Prostate gland (tissue), 2 donors: ENCODE measurements around the gene STAG1. TPM values are rescaled to one million over a fixed set of nuclear protein-coding genes. Genes with fewer than 3 reads are reported as not detected.

ENCODE experiments used
- DNase-seq: peaks from one replicate; pipeline ENCODE4 v3.0.0-alpha.2; 2019; ENCODE audit warnings: low spot score
- H3K27ac ChIP-seq, 2 donors: fragments of 200-600 bp; sonication (generic); 2 replicates each; pipeline ENCODE4 v1.5.1; 2017 to 2019
- H3K27me3 ChIP-seq: fragments of 200-600 bp; sonication (generic); replicated peaks from 2 replicates; pipeline ENCODE4 v1.5.1; 2019; ENCODE audit not compliant: insufficient read depth
- H3K36me3 ChIP-seq, 2 donors: fragments of 200-600 bp; sonication (generic); 1 replicate in 1 of 2; 2 replicates in 1 of 2; pipeline versions ENCODE4 v1.5.1 to v1.8.1; 2017 to 2019
- H3K4me1 ChIP-seq: fragments of 200-600 bp; sonication (generic); replicated peaks from 2 replicates; pipeline ENCODE4 v1.5.1; 2019
- H3K4me3 ChIP-seq, 2 donors: fragments of 200-600 bp; sonication (generic); 2 replicates each; pipeline ENCODE4 v1.5.1; 2017 to 2019
- H3K9me3 ChIP-seq: fragments of 200-600 bp; sonication (generic); 2 replicates; pipeline ENCODE4 v1.5.1; 2017
- POLR2A ChIP-seq: fragments of 450-650 bp; IDR thresholded peaks from one replicate; pipeline ENCODE4 v1.6.1; 2016; ENCODE audit warnings: antibody characterized with exemption, mild to moderate bottlenecking
- POLR2AphosphoS5 ChIP-seq: sonication (generic); formaldehyde crosslinking; IDR thresholded peaks from one replicate; pipeline ENCODE4 v1.6.1; 2017; ENCODE audit warnings: antibody characterized with exemption
- WGBS: methylation state at CpG from one replicate; pipeline ENCODE4 v1.1.5; 2018; 5-methylcytosine and 5-hydroxymethylcytosine counted together
- intact Hi-C: fragments of 100-400 bp; cut with DNase I; formaldehyde crosslinking; loops from one replicate; pipeline ENCODE4 v1.14.2; 2022
- total RNA-seq, 2 donors: library from RNA; depleted of rRNA; stranded (reverse); fragments of >200 nt; gene quantifications; one replicate each; pipeline ENCODE4 v1.1.0, GENCODE V29; 2016
- TF ChIP-seq, protein P1 (sequence below), 4 experiments: fragments of 200-600 bp in 2 of 4; fragments of 450-650 bp in 2 of 4; sonication (generic) in 2 of 4; IDR thresholded peaks; 1 replicate in 3 of 4; 2 replicates in 1 of 4; pipeline ENCODE4 v1.5.1; 2016 to 2019; ENCODE audit warnings: antibody characterized with exemption in 4 of 4, mild to moderate bottlenecking in 2 of 4, moderate library complexity in 2 of 4

STAG1 gene
- total RNA-seq, 2 donors from 2014 or later: 21.9 to 34.1 TPM

DNA sequence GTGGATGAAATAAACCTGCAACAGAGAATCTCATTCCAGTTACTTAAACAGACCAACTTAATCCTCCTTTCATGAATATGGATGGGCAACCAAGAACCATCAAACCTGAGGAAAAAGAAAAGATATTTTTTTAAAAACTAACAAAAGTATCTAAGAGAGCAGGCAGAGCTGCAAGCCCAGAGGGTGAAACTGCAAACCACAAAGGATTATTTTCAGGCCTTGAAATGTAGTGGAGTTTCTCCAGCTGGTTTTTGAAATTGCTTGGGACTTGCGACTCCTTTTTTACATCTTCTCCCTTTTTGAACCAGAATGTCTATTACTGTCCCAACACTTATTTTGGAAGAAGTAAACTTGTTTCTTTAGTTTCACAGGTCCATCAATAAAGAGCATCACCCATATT, 87.4 kb downstream of the STAG1 start:
- intact Hi-C loops: no loop called here
- TF ChIP-seq POLR2AphosphoS5 (no peak), POLR2A (no peak)
- Histone ChIP-seq H3K27me3 (no peaks in the 10 kb centered on the region), H3K27ac (no peak overlapping the region), H3K9me3 (no peaks in the 10 kb centered on the region), H3K4me3 (no peak overlapping the region), H3K36me3 (no peaks in the 10 kb centered on the region), H3K4me1 (no peaks in the 10 kb centered on the region)
- no peak for DNase-seq
- WGBS: 88% methylated on average over 1 of the region's 1 CpG

DNA sequence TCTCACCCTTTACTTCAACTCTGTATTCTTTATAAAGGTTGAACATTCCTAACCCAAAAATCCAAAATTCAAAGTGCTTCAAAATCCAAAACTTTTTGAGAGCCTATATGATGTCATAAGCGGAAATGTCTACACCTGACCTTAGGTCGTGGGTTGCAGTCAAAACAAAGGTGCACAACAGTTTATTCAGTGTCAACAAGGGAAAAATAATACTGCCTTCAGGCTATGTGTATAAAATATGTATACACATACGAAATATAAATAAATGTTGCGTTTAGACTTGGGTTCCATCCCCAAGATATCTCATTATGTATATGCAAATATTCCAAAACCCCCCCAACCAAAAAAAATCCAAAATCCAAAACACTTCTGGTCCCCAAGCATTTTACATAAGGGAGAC, 90.9 kb downstream of the STAG1 start:
- Histone ChIP-seq H3K27me3 (no peaks in the 10 kb centered on the region), H3K27ac (no peak overlapping the region), H3K4me1 (no peaks in the 10 kb centered on the region), H3K36me3 (no peaks in the 10 kb centered on the region), H3K4me3 (no peak overlapping the region), H3K9me3 (no peaks in the 10 kb centered on the region)
- intact Hi-C loops: no loop called here
- TF ChIP-seq, protein P1, sequence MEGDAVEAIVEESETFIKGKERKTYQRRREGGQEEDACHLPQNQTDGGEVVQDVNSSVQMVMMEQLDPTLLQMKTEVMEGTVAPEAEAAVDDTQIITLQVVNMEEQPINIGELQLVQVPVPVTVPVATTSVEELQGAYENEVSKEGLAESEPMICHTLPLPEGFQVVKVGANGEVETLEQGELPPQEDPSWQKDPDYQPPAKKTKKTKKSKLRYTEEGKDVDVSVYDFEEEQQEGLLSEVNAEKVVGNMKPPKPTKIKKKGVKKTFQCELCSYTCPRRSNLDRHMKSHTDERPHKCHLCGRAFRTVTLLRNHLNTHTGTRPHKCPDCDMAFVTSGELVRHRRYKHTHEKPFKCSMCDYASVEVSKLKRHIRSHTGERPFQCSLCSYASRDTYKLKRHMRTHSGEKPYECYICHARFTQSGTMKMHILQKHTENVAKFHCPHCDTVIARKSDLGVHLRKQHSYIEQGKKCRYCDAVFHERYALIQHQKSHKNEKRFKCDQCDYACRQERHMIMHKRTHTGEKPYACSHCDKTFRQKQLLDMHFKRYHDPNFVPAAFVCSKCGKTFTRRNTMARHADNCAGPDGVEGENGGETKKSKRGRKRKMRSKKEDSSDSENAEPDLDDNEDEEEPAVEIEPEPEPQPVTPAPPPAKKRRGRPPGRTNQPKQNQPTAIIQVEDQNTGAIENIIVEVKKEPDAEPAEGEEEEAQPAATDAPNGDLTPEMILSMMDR (IDR thresholded peaks at IDR 0.05): no peak
- TF ChIP-seq POLR2A (no peak), POLR2AphosphoS5 (no peak)
- DNase-seq: no peak
- 82% methylated on average over 4 of the region's 4 CpGs for WGBS

DNA sequence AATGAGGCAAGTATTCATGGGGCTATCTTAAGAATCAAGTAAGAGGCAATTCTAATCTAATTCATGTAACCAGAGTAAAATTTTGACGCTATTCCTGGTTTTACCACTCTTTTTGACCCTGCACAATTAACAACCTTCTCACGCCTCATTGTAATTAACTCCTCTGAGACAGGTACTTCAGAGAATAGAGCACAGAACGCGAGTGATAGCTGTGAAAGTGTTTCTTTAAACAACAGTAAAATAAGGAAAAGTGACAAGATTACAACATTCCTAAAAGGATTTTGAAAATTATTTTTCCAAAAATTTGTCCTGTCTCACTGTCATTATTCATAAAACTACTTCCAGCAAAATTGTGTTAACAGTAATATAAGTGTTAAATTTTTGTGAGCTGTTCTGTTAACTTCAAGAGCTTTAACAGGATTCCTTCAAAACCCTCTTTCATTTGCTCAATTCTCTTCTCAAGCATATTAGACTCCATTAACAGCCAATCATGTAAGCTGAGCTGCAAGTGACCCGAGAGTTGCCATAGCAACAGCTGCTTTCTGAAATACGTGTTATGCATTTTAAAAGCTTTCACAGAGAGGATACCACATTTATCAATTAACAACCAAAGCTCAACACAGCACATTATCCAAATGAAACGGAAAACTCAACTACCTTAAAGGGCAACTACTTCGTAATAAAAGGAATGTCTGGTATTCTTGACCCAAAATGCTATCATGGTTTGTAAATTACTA, 93.1 kb downstream of the STAG1 start:
- Histone ChIP-seq H3K4me1 (no peaks in the 10 kb centered on the region), H3K27me3 (no peaks in the 10 kb centered on the region), H3K36me3 (no peaks in the 10 kb centered on the region), H3K27ac (no peak overlapping the region), H3K9me3 (no peaks in the 10 kb centered on the region), H3K4me3 (no peak overlapping the region)
- WGBS: 66% methylated on average over 8 of the region's 8 CpGs
- intact Hi-C loops: no loop called here
- TF ChIP-seq POLR2A: no peak
- TF ChIP-seq POLR2AphosphoS5: no peak
- TF ChIP-seq, protein P1 (IDR thresholded peaks at IDR 0.05): no peak
- no peak for DNase-seq

DNA sequence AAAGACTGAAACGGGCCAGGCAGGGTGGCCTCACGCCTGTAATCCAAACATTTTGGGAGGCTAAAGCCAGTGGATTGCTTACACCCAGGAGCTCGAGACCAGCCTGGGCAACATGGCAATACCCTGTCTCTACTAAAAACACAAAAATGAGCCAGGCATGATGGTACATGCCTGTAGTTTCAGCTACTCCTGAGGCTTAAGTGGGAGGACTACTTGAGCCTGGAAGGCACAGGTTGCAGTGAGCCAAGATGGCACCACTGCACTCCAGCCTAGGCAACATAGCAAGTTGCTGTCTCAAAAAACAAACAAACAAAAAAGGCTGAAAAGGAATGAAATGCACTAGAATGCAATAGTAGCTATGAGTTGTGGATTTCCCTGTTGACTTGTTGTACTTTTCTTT, 94.7 kb downstream of the STAG1 start:
- WGBS: 79% methylated on average over 3 of the region's 3 CpGs
- Histone ChIP-seq H3K9me3 (no peaks in the 10 kb centered on the region), H3K27me3 (no peaks in the 10 kb centered on the region), H3K36me3 (no peaks in the 10 kb centered on the region), H3K4me1 (no peaks in the 10 kb centered on the region), H3K4me3 (no peak overlapping the region), H3K27ac (no peak overlapping the region)
- no peak for DNase-seq
- TF ChIP-seq, protein P1 (IDR thresholded peaks at IDR 0.05): no peak
- TF ChIP-seq POLR2A (no peak), POLR2AphosphoS5 (no peak)
- intact Hi-C loops: no loop called here

DNA sequence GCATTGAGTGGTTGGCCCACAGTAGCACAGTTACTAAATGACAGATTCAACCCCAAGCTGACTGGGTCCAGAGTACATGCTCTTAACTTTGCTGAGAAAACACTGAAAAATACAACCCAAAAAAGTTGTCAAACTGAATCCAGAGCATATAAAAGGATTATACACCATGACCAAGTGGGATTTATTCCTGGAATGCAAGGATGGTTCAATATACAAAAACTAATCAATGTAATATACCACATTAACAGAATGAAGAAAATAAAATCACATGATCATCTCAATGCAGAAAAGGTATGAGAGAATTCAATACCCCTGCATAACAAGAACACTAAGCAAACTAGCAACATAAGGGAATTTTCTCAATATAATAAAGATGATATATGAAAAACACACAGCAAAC, 98.5 kb downstream of the STAG1 start:
- H3K36me3 ChIP-seq: no peaks in the 10 kb centered on the region
- H3K4me3 ChIP-seq: no peak overlapping the region
- H3K27me3 ChIP-seq: no peaks in the 10 kb centered on the region
- intact Hi-C loops: no loop called here
- TF ChIP-seq, protein P1 (IDR thresholded peaks at IDR 0.05): no peak
- no peak for TF ChIP-seq POLR2A
- no peak for TF ChIP-seq POLR2AphosphoS5
- no peaks in the 10 kb centered on the region for H3K4me1 ChIP-seq
- H3K27ac ChIP-seq: no peak overlapping the region
- no peak for DNase-seq
- H3K9me3 ChIP-seq: no peaks in the 10 kb centered on the region
